Left kidney (tissue), 2 donors: Measurements from ENCODE around the gene METTL22. TPM values are rescaled to one million over a fixed set of nuclear protein-coding genes. Genes with fewer than 3 reads are reported as not detected.
A peak's percentile ranks its signal among the peaks of the same experiment; 100 is the strongest.

Experiments
- DNase-seq: peaks from one replicate; pipeline ENCODE4 v3.0.0-alpha.2; 2013
- polyA plus RNA-seq: library from polyadenylated mRNA; unstranded; fragments of 120-200 nt; gene quantifications from one replicate; pipeline ENCODE4 v1.2.1, GENCODE V29; 2013; ENCODE audit not compliant: insufficient read length

METTL22 gene
- polyA plus RNA-seq, 1 donor, result 24.4 TPM

DNA sequence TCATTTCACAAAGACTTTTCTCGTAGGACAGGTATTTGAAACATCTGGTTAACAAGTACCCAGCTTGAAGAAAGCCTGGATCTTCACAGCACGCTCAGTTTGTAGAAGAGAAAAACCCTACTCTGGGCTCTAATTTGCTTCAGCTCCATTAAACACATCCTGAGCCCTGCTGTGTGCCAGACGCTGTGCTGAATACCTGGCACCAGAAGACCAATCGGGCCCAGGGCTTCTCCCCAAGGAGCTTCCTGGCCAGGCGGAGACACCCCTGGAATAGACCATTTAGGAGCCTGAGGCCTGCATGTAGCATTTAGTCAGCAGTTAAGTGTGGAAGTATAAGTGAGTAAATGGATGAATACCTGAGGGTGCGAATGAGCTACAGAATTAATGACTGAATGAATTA, 44.0 kb downstream of the METTL22 start:
- DNase-seq, result no peak

DNA sequence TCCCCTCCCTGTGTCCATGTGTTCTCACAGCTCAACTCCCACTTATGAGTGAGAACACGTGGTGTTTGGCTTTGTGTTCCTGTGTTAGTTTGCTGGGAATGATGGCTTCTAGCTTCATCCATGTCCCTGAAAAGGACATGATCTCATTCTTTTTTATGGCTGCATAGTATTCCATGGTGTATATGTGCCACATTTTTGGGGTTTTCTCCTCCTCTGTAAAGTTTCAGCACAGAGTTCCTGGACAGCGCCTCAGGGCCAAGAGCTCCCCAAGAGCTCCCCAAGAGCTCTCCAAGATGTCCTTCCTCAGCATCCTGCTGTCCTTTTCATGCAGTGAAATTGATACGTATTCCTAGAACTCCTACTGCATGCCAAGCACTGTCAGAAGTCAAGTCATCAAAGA, 46.0 kb downstream of the METTL22 start:
- DNase-seq, result no peak

DNA sequence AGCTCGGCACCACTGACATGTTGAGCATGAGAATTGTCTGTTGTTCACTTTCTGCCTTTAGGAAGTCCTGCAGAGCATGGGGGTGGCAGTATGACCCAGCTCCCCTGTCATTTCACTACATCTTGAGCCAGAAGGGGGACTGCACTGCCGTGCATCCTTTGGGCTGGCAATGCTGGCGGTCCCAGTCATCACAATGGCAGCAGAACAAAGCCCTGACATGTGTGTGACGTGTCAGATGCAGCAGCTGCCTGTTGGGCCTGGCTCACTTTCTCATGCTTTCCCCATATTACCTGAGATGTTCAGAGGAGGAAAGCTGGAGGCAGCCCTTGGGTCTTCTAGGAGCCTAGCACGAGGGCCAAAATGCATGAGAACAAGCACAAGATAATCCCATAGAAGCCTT, 46.6 kb downstream of the METTL22 start:
- no peak for DNase-seq

DNA sequence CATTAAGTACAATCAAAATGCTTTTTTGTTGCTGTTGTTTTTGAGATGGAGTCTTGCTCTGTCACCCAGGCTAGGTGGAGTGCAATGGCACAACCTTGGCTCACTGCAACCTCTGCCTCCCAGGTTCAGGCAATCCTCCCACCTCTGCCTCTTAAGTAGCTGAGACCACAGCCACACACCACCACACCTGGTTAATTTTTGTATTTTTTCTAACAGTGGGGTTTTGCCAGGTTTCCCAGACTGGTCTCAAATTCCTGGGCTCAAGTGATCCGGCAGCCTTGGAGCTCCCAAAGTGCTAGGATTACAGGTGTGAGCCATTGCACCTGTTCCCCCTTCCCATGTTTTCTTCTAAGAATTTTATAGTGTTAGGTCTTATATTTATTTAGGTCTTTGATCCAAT, 48.0 kb downstream of the METTL22 start:
- no peak for DNase-seq

DNA sequence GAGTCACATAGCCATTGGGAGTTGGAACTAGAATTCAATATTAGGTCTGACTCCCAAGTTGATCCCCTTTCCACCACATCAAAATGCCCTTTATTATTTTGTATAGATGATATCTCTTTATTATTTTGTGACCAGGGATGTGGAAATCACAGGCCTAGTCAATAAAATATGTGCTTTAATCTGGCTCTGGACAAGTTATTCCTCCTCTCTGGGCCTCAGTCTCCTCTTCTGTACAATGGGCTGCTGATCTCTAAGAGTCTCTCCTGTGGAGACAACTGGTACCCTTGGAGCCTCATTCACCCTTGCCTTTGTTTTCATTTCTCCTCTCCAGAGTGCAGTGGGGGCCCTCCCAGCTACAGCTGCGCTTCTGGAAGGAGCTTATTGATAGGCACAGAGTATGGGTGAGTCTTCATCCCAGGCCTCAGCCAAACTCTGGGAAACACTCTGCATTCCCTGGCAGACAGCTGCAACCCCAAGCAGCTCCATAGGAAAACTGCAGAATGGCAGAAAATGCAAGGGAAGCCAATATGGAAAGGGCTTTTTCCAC, 48.6 kb downstream of the METTL22 start:
- DNase-seq, result no peak

DNA sequence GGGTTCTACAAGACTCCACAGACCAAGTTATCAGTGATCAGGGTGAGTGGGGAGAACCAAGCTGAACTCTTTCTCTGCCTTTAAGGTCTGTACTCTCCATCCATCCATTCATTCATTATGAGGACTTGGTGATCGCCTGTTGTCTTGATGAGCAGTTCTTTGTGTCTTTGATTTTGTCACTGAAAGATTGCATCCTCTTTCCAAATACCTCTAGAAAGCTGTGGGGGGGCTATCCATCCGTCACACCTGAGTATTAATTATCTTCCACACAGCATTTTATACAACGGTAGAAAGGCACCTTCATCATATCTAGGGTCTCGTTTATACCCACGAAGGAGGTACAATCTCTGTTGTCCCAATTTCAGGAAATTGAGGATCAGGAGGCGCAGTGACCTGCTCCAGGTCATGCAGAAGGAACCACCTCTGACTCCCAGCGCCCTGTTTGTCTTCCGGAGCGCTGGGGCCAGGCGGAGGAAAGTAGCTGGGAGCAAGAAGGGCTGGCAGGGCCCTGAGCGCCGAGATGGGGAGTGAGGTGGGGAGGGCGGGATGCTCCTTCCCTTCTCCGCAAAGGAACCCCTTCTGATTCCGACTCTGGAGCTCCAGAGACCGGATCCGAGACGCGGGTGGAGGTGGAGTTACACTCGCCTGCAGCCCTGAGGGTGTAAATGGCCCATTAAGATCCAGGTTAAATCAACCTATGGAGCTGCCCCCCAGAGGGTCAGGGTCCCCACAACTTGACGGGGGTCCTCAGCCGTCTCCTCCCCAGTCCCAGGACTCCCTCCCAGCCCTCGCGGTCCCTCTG, 52.3 kb downstream of the METTL22 start:
- no peak for DNase-seq

DNA sequence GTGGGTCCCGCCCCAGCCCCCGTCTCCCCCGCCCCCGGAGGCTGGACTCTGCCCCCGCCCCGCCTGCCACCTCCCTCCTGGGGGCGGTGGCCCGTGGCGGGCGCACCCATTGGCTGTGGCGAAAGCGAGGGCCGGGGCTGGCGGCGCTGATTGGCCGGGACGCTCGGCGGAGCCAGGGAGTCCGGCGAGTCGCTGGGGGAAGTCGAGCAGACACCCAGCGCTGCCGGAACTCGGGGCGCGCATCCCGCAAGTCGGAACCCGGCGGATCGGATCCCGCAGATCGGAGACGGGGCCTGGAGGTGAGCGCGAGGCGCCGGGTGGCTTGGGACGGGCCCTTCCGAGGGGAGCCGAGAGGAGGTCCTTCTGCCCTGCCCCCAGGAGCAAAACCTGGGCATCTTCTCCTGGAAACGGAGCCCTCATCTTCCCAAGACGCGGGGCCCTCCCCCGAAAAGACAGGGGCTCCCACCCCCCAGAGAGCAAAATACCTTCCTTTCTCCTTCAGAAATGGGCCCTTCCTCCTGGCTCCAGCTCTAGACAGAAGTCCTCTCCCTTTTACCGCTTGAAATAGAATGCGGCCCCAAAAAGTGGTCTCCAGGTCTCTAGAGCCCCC, 53.0 kb downstream of the METTL22 start, which contains the start of gene ABAT:
TSS of gene ABAT (plus strand) at position 205 of the 610 bp plus-strand sequence. CDS start 61,123 bp downstream, outside the sequence.
- peak; percentile 85 for DNase-seq

DNA sequence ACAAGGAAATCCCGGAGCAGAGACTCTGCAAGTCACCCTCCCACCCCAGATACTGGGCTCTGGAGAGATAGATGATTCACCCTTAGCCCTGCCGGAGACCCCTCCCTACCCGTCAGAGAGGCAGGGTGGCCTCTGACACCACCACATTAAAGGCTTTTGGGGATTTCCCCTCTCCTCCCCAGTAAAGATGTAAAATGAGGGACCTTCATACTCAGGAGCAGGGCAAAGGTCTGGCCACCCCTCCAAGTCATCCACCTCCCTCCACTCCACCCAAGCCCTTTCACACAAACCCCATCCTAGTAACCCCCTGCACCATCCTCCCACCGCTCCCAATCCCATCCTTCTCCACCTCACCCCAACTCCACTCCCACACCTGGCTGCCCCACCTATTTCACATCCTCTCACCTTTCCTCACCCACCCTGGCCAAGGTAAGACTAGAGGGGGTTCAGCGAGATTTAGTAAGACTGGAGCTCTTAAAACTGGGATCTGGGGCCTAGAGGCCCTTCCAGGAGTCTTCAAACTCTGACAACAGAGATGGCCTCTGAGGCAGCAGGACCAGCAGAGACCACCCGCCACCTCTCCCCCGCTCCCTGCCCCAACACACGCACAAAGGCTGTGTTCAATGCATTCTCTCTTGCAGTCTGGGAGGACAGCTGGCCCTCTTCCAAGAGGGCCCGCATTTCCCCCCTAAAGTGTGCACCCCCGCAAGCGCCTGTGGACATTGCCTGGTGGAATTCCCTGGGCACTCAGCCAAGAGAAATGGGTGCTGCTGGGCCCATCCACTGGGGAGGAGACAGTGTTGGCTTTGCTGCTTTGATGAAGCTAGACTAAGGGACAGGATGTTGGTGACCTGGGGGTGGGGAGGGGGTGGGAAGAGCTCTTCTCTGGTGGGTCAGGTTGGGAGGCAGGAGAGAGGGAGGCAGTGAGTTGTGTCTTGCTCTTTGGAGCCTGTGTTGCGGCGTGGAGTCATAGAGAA, 54.0 kb downstream of the METTL22 start:
- no peak for DNase-seq

DNA sequence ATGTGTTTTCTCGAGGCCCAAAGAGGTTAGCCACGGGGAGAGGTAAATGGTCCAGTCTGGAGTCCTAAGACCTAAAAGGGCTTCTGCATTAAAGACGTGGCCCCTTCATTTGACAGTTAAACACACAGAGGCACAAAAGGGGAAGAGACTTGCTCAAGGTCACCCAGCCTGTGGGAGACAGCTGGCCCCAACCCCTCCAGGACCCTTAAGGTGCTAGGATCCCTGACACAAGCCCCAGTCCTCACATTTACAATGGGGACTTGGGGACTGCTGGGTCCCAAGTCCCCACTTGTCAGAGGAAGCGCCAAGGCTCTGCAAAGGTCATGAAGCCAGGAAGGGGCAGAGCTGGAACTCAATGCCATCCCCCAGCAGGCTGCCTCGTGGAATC, 54.7 kb downstream of the METTL22 start:
- DNase-seq, result no peak

DNA sequence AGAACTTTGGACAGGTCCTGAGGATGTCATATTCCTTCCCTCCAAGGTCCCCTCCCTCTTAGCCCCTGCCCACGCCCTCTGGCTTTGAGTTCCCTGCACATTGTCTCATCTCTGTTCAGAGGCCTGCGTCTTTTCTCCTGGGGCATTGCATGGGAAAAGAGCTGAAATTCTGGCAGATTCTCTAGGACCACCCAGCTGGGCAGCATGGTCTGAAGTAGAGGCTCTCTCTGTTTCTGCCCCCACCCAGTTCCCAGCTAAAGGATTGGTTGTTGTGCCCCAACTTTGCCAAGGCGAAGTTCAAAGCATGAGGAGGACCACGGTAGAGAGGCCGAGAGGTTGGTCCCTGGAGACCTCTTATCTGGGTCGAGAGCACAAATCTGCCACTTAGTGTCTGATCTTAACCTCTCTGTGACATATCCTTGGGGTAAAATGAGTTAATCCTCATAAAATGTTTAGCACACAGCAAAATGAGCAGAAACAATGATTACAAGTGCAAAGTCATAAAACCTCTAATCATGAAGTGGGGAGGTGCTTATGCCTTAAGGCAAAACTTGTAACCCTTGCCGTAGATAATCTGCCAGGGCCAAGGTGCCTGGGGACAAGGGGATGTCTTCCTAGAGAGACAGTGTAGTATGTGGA, 55.4 kb downstream of the METTL22 start:
- no peak for DNase-seq

DNA sequence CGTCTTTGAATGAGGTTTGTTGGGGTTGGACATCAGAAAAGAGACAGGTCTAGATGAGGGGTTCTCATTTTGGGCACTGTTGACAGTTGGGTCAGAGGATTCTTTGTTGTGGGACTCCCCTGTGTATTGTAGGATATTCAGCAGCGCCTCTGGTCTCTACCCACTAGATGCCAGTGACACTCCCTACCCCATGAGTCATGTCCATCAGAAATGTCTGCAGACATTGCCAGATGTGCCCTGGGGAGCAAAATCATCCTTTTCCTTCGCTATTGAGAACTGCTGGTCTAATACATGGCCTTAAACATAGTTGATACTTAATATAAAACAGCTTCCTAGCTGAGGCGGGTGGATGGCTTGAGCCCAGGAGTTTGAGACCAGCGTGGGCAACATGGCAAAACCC, 56.0 kb downstream of the METTL22 start:
- no peak for DNase-seq

DNA sequence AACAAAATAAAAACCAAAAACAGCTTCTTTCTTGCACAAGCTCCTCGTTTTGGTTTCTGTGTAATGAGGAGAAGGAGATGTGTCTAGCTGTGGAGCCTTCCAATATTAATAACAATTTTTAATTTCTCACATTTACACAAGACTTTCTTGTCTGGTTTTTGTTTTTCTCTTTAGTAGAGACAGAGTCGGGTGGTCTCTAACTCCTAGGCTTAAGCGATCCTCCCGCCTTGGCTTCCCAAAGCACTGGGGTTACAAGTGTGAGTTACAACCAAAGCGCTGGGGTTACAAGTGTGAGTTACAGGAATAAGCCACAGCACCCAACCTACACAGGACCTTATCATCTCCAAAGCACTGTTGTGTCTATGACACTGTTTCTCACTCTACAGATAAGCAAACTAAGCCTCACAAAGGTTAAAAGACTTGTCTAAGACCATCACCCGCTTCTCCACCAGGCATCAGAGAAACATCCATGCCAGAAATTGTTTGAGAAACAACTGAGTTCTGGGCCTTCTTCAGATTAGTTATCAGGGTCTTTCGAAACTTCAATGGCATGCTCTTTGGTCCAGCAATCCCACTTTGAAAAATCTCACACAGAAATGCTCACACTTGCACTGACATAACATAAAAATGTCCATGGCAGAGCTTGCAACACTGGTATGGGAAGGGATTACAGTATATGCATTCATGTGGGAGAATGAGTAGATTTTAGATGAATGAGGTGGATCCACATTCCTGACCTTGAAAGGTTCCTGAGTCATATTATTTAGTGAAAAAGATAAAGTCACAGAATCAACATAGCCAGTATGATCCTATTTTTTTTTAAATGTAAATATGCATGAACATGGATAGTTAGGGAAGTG, 56.8 kb downstream of the METTL22 start:
- no peak for DNase-seq

DNA sequence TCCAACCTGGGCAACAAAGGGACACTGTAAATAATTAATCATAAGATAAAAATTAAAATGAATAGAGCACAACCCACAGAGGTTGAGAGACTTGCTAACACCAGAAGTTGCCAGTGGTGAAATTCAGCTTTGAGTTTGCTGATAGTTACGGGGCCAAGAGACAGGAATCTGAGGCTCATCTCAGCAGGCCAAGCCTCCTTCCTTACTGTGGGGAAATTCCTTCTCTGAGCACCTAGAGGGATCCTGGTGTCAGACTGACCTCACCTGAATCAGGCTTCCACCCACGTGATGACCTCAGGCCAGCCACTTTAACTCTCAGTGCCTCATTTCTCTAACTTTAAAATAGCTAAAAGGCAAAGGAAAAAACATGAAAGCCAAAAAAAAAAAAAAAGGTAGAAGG, 57.7 kb downstream of the METTL22 start:
- DNase-seq, result no peak

DNA sequence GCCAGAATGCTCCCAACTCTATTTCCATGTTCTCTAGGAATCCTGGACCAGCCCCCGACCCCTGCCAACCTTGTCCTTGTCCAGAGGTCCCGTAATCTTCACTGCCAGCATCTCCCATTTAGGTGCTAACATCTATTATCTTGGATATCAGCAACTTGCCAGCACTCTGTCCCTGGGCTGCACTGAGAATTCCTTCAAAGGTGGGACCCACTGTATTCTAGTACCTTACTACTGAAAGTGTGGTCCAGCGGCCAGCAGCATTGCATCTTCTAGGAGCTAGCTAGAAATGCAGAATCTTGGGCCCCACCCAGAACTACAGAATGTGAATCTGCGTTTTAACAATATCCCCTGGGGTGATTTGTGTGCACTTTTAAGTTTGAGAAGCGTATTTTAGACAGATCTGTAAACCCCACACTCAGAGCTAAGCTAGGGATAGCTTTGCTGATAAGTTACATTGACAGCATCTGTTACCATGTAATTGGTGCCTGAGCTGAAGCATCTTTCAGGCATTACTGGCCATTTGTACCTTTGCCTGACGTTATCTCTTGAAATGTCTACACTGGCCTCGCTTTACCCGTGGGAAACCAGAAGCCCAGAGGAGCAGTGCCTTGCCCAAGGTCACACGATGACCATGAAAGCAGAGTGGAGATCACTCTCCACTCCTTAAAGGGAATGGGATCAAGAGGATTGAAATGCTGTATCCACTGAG, 61.2 kb downstream of the METTL22 start:
- no peak for DNase-seq

DNA sequence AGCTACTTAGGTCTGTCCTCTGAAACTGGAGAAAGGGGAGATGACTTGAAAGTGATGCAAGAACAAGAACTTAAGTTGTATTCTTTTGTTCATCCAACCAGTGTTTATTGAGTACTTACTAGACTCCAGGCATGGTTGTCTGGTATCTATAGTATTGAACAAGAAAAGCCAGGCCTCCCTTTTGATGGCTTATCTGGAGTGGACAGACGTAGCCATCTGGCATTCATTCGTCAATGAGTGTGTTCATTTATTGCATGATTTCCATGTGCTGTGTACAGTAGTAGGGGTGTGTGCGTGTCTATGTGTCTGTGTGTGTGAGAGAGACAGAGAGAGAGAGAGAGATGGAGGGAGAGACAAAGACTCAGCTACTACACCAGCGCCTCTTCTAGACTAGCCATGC, 62.1 kb downstream of the METTL22 start:
- no peak for DNase-seq

DNA sequence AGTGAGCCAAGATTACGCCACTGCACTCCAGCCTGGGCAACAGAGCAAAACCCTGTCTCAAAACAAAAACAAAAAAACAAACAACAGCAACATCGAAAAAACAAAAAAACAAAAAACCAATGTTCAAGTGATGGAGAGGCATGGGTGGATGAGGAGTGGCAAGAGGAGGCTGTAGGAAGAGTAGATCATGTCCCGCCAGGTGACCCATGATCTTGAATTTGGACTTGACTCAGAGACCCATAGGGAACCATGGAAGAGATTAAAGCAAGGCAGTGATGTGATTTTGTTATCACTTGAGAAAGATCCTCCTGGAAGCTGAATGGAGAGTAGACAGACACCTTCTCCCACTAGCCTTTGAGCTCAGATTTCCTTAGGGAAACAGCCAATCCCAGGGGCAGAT, 64.1 kb downstream of the METTL22 start:
- no peak for DNase-seq

DNA sequence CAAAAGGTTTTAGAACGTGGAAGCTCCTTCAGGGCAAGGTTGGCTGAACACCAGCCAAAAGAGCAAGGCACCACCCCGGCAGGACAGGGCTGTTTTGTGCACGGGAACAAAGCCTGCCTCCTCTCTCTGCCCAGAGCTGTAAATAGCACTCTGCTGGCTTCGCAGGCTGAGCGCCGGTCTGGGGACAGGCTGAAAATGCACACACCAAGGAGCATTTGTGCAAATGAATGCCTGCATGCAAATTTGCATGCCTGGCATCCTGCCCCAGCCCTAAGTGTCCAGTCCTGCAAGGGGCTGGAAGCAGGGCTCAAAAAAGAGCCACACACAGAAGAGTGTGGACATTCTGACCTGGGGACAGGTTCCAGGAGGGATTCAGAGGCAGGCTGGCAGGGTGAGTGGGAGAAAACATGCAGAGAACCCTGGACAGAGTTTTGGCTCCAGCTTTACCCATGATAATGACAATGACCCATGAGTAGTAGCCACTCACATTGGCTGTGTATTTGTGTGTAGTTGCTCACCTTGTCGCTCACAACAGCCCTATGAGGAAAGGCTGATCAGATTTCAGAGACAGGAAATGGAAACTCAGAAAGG, 64.6 kb downstream of the METTL22 start:
- no peak for DNase-seq

DNA sequence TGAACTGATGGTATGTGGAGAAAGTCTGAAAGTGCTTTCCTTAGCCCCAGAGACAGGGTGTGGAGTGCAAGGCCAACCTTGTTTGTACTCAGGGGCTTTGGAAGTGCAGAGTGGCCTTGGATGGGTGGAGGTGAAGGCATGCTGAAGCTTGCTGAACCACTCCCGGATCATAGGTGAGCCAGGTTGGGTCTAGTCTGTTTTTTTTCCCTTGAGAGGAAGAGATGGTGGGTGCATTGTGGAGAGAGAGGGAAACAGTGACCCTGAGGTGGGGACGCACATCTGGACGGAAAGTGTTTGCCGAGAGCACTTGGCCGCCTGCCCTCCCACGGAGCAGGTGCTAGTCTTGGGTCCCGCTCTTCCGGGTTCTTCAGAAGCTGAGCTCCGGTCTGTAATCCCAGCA, 65.4 kb downstream of the METTL22 start:
- DNase-seq, result no peak

DNA sequence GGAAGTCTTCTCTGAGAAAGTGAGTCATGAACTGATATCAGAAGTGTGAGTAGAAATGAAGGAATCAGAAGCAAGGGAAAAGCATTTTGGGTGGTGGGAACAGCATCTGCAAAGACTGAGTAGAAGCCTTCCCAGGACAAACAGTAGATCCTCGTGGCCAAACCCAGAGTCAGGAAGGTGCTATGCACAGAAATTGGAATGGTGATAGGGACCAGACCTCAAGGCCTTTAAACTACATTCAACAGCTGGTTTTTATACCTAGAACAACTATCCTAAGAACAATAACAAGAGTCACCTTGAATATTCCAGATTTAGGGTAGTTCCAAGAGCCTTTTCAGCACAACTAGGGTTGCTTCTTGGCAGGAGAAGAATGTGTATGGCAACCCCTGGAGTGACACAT, 68.2 kb downstream of the METTL22 start:
- no peak for DNase-seq

DNA sequence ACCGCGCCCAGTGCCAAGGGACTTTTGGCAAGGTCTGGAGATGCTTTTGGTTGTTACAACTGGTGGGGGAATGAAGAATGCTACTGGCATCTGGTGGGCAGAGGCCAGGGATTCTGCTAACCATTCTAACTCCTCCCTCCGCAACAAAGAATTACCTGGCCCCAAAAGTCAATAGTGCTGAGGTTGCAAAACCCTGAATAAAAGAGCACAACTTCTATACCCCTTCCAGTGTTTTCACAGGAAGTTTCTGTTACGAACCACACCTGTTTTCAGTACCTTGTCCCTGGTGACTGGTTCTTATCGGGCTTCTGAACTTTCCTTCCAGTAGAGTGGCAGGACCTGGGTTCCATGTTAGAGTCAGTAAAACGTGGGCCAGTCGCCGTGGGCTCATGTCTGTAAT, 70.2 kb downstream of the METTL22 start:
- no peak for DNase-seq
